Measurements from ENCODE around the gene LRRC75A.

The LRRC75A gene

GRCh38 chr17:16448490-16448889 is 43.5 kb downstream of the LRRC75A start:
- ChIA-PET CTCF (interaction anchor here (14.4 kb wide), 1 partner anchor 76 kb away, joined by 562 read pairs; no protein-coding TSS in a partner anchor), POLR2A (no interaction called here)
- TF ChIP-seq CTCF (IDR thresholded peaks at IDR 0.05; ENCODE audit: insufficient read depth, low read length, missing control alignments) = no peak
- H3K4me3 ChIP-seq (ENCODE audit: low read depth, low read length) = no peak overlapping the region
- no peak for DNase-seq (ENCODE audit: low read depth, low spot score)

- DNase-seq (ENCODE audit: low read depth, low spot score) = no peak
- TF ChIP-seq CTCF (IDR thresholded peaks at IDR 0.05; ENCODE audit: insufficient read depth, low read length, missing control alignments) = no peak
- POLR2A ChIA-PET = interaction anchor here (1.8 kb wide), 1 partner anchor 9 kb away, joined by 8 read pairs; no protein-coding TSS in a partner anchor
- CTCF ChIA-PET = interaction anchor here (14.4 kb wide), 1 partner anchor 77 kb away, joined by 562 read pairs; no protein-coding TSS in a partner anchor
- H3K4me3 ChIP-seq (ENCODE audit: low read depth, low read length) = no peak overlapping the region
Measured at GRCh38 chr17:16447676-16448075, 44.3 kb downstream of the LRRC75A start.

- DNase-seq (ENCODE audit: low read depth, low spot score) = no peak
Measured at GRCh38 chr17:16446338-16446983, 45.5 kb downstream of the LRRC75A start.

GRCh38 chr17:16444258-16444886 is 47.6 kb downstream of the LRRC75A start:
- TF ChIP-seq CTCF (IDR thresholded peaks at IDR 0.05; ENCODE audit: insufficient read depth, low read length, missing control alignments) = no peak
- no peak for DNase-seq (ENCODE audit: low read depth, low spot score)
- H3K4me3 ChIP-seq (ENCODE audit: low read depth, low read length) = no peak overlapping the region
- CTCF ChIA-PET = interaction anchor here (0.9 to 14.4 kb wide), 5 partner anchors 9 to 92 kb away, joined by 3 to 562 read pairs (median 4); partner anchors contain the start of gene CENPV
- POLR2A ChIA-PET = interaction anchor here (0.7 to 2.3 kb wide), 4 partner anchors 8 to 72 kb away, joined by 3 to 10 read pairs (median 6); partner anchors contain the start of gene UBB

More at GRCh38 chr17:16446338-16446983, 45.5 kb downstream of the LRRC75A start:
- no peak overlapping the region for H3K4me3 ChIP-seq (ENCODE audit: low read depth, low read length)
- ChIA-PET POLR2A (interaction anchor here (0.7 to 1.8 kb wide), 3 partner anchors 8 to 70 kb away, joined by 3 to 8 read pairs (median 5); no protein-coding TSS in a partner anchor), CTCF (interaction anchor here (0.9 to 14.4 kb wide), 3 partner anchors 78 to 83 kb away, joined by 3 to 562 read pairs (median 5); no protein-coding TSS in a partner anchor)
- no peak for TF ChIP-seq CTCF (IDR thresholded peaks at IDR 0.05; ENCODE audit: insufficient read depth, low read length, missing control alignments)

GRCh38 chr17:16443511-16444257 is 48.3 kb downstream of the LRRC75A start:
- DNase-seq (ENCODE audit: low read depth, low spot score) = no peak
- no peak overlapping the region for H3K4me3 ChIP-seq (ENCODE audit: low read depth, low read length)
- POLR2A ChIA-PET = interaction anchor here (0.7 to 2.3 kb wide), 4 partner anchors 8 to 78 kb away, joined by 3 to 10 read pairs (median 4); partner anchors contain the start of gene UBB
- CTCF ChIA-PET = interaction anchor here (0.6 to 14.4 kb wide), 6 partner anchors 9 to 145 kb away, joined by 3 to 562 read pairs (median 4); partner anchors contain the start of gene CENPV
- TF ChIP-seq CTCF (IDR thresholded peaks at IDR 0.05; ENCODE audit: insufficient read depth, low read length, missing control alignments) = no peak
